Measurements from ENCODE around the gene BAAT.

BAAT gene

GRCh38 chr9:101398068-101398929 lies 13.5 kb upstream of the BAAT start, which contains the start of the genes MRPL50 and ZNF189:
Gene MRPL50 (minus strand): TSS chr9:101398618. CDS start chr9:101398592, 26 bp downstream.
Gene ZNF189 (plus strand): TSS chr9:101398851. CDS start chr9:101399157, 306 bp downstream.
- peak; percentile 99 for DNase-seq (ENCODE audit: low spot score)

GRCh38 chr9:101397746-101398067 lies 12.9 kb upstream of the BAAT start:
- DNase-seq (ENCODE audit: low spot score) = no peak

- no peak for DNase-seq (ENCODE audit: low spot score)
Observed at GRCh38 chr9:101394687-101395086, 9.9 kb upstream of the BAAT start.

- no peak for DNase-seq (ENCODE audit: low spot score)
Observed at GRCh38 chr9:101393135-101393534, 8.3 kb upstream of the BAAT start.

- peak; percentile 15 for DNase-seq (ENCODE audit: low spot score)
Observed at GRCh38 chr9:101388507-101388993, 3.7 kb upstream of the BAAT start.

- peak; percentile 48 for DNase-seq (ENCODE audit: low spot score)
Observed at GRCh38 chr9:101387871-101388506, 3.2 kb upstream of the BAAT start.

- no peak for DNase-seq (ENCODE audit: low spot score)
Observed at GRCh38 chr9:101383361-101383760, 1.4 kb downstream of the BAAT start.

GRCh38 chr9:101381833-101382342 lies 2.9 kb downstream of the BAAT start:
- DNase-seq (ENCODE audit: low spot score) = no peak

GRCh38 chr9:101381118-101381517 lies 3.7 kb downstream of the BAAT start:
- DNase-seq (ENCODE audit: low spot score) = no peak

GRCh38 chr9:101380295-101380694 lies 4.5 kb downstream of the BAAT start:
- DNase-seq (ENCODE audit: low spot score) = no peak

- no peak for DNase-seq (ENCODE audit: low spot score)
Observed at GRCh38 chr9:101376111-101376848, 8.5 kb downstream of the BAAT start.

GRCh38 chr9:101375546-101375945 lies 9.3 kb downstream of the BAAT start:
- no peak for DNase-seq (ENCODE audit: low spot score)

- no peak for DNase-seq (ENCODE audit: low spot score)
Observed at GRCh38 chr9:101372327-101373118, 12.3 kb downstream of the BAAT start.

- DNase-seq (ENCODE audit: low spot score) = no peak
Observed at GRCh38 chr9:101371813-101372212, 13.0 kb downstream of the BAAT start.

- no peak for DNase-seq (ENCODE audit: low spot score)
Observed at GRCh38 chr9:101369884-101370531, 14.8 kb downstream of the BAAT start.

- DNase-seq (ENCODE audit: low spot score) = no peak
Observed at GRCh38 chr9:101369286-101369685, 15.5 kb downstream of the BAAT start.

- DNase-seq (ENCODE audit: low spot score) = no peak
Observed at GRCh38 chr9:101367323-101367722, 17.5 kb downstream of the BAAT start.

GRCh38 chr9:101366038-101366756 lies 18.6 kb downstream of the BAAT start:
- DNase-seq (ENCODE audit: low spot score) = no peak

GRCh38 chr9:101365181-101365580 lies 19.6 kb downstream of the BAAT start:
- no peak for DNase-seq (ENCODE audit: low spot score)

GRCh38 chr9:101362450-101362849 lies 22.4 kb downstream of the BAAT start:
- no peak for DNase-seq (ENCODE audit: low spot score)

Data from kidney capillary endothelial cell (primary cell).